Ishikawa (cell line): Measurements from ENCODE around the gene LATS2.

Source experiments
- CEBPB ChIP-seq: IDR thresholded peaks from 2 replicates; pipeline ENCODE4 v1.6.1; 2012
- CREB1 ChIP-seq: IDR thresholded peaks from 2 replicates; pipeline ENCODE4 v1.6.1; 2012; ENCODE audit warnings: low read depth
- EGR1 ChIP-seq: IDR thresholded peaks from 2 replicates; pipeline ENCODE4 v1.6.1; 2012
- EP300 ChIP-seq: IDR thresholded peaks from 2 replicates; pipeline ENCODE4 v1.6.1; 2012; ENCODE audit warnings: borderline replicate concordance
- FOXM1 ChIP-seq: IDR thresholded peaks from 2 replicates; pipeline ENCODE4 v1.6.1; 2012; ENCODE audit warnings: low read depth, borderline replicate concordance
- MAX ChIP-seq: IDR thresholded peaks from 2 replicates; pipeline ENCODE4 v1.6.1; 2012
- NFIC ChIP-seq: IDR thresholded peaks from 2 replicates; pipeline ENCODE4 v1.6.1; 2012
- RAD21 ChIP-seq: IDR thresholded peaks from 2 replicates; pipeline ENCODE4 v1.6.1; 2012; ENCODE audit warnings: low read depth
- REST ChIP-seq: IDR thresholded peaks from 2 replicates; pipeline ENCODE4 v1.6.1; 2012; ENCODE audit warnings: low read depth, mild to moderate bottlenecking
- TAF1 ChIP-seq: IDR thresholded peaks from 2 replicates; pipeline ENCODE4 v1.6.1; 2012; ENCODE audit warnings: low read depth, mild to moderate bottlenecking
- TCF12 ChIP-seq: IDR thresholded peaks from 2 replicates; pipeline ENCODE4 v1.6.1; 2012; ENCODE audit warnings: low read depth
- TEAD4 ChIP-seq: IDR thresholded peaks from 2 replicates; pipeline ENCODE4 v1.6.1; 2012
- USF1 ChIP-seq: IDR thresholded peaks from 2 replicates; pipeline ENCODE4 v1.6.1; 2012
- YY1 ChIP-seq: IDR thresholded peaks from 2 replicates; pipeline ENCODE4 v1.6.1; 2012; ENCODE audit warnings: low read depth
- ZBTB7A ChIP-seq: IDR thresholded peaks from 2 replicates; pipeline ENCODE4 v1.6.1; 2012; ENCODE audit warnings: low read depth

The LATS2 gene

GRCh38 chr13:20987599-20987998 lies 73.8 kb downstream of the LATS2 start:
- TF ChIP-seq CREB1 (no peak), ZBTB7A (no peak), NFIC (no peak)

- no peak for TF ChIP-seq YY1
Observed at GRCh38 chr13:20984879-20985278, 76.5 kb downstream of the LATS2 start.

- no peak for TF ChIP-seq YY1
- no peak for TF ChIP-seq REST
- no peak for TF ChIP-seq EGR1
- no peak for TF ChIP-seq CEBPB
Observed at GRCh38 chr13:20983386-20983785, 78.0 kb downstream of the LATS2 start.

GRCh38 chr13:20981370-20982095 lies 79.9 kb downstream of the LATS2 start:
- TF ChIP-seq ZBTB7A (no peak), USF1 (no peak), MAX (no peak), NFIC (no peak)

GRCh38 chr13:20980899-20981298 lies 80.5 kb downstream of the LATS2 start:
- TF ChIP-seq EGR1 (no peak), ZBTB7A (no peak), CEBPB (no peak), REST (no peak), RAD21 (no peak), FOXM1 (no peak), USF1 (no peak), YY1 (no peak), TAF1 (no peak), TCF12 (no peak), EP300 (no peak), TEAD4 (no peak), MAX (no peak), NFIC (no peak), CREB1 (no peak)

GRCh38 chr13:20980430-20980829 lies 81.0 kb downstream of the LATS2 start:
- TF ChIP-seq FOXM1 (no peak), TEAD4 (no peak), EP300 (no peak), CREB1 (no peak), ZBTB7A (no peak), TAF1 (no peak), MAX (no peak)

GRCh38 chr13:20977394-20977793 lies 84.0 kb downstream of the LATS2 start:
- TF ChIP-seq CREB1: no peak
- no peak for TF ChIP-seq EP300
- no peak for TF ChIP-seq CEBPB
- no peak for TF ChIP-seq USF1
- no peak for TF ChIP-seq FOXM1
- no peak for TF ChIP-seq EGR1
- no peak for TF ChIP-seq TAF1
- no peak for TF ChIP-seq RAD21
- TF ChIP-seq ZBTB7A: no peak
- no peak for TF ChIP-seq YY1
- TF ChIP-seq TEAD4: no peak
- no peak for TF ChIP-seq TCF12
- no peak for TF ChIP-seq MAX
- no peak for TF ChIP-seq REST
- no peak for TF ChIP-seq NFIC
